ENCODE measurements around the gene PDIA4. TPM values are rescaled to one million over a fixed set of nuclear protein-coding genes. Genes with fewer than 3 reads are reported as not detected.

PDIA4 gene
- total RNA-seq, 2 experiments from 2014 or later, result 72.6 to 75.7 TPM

DNA sequence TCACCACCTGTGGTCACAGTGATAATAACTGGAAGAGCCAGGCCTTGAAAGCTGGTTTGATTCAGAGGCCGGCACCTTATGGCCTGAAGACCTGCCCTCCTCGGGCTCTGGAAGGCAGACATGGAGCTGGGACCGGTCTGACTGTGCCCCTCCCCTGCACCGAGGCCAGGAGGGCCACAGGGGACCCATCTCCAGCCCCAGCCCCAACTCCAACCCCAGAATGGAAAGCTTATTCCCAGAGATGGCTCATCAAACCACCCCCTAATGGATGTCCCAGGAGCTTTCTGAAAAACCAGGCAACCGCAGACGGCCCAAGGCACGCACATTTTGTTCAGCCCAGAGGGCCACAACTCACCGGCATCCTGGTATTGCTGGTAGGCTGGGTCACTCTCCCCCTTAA lies 16.8 kb downstream of the PDIA4 start:
- Mint-ChIP-seq H3K9me3 (no peaks in the 10 kb centered on the region), H3K27me3 (no peaks in the 10 kb centered on the region), H3K4me3 (no peak overlapping the region), H3K4me1 (ENCODE audit: low read depth) (peaks cover 9% of the 10 kb centered on the region), H3K36me3 (ENCODE audit: low read depth) (peaks cover 46% of the 10 kb centered on the region), H3K27ac (no peak overlapping the region)
- ATAC-seq (no peak), DNase-seq (no peak)
- TF ChIP-seq, protein P1, sequence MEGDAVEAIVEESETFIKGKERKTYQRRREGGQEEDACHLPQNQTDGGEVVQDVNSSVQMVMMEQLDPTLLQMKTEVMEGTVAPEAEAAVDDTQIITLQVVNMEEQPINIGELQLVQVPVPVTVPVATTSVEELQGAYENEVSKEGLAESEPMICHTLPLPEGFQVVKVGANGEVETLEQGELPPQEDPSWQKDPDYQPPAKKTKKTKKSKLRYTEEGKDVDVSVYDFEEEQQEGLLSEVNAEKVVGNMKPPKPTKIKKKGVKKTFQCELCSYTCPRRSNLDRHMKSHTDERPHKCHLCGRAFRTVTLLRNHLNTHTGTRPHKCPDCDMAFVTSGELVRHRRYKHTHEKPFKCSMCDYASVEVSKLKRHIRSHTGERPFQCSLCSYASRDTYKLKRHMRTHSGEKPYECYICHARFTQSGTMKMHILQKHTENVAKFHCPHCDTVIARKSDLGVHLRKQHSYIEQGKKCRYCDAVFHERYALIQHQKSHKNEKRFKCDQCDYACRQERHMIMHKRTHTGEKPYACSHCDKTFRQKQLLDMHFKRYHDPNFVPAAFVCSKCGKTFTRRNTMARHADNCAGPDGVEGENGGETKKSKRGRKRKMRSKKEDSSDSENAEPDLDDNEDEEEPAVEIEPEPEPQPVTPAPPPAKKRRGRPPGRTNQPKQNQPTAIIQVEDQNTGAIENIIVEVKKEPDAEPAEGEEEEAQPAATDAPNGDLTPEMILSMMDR (IDR thresholded peaks at IDR 0.05), result no peak
- CTCF ChIA-PET, result interaction anchor here (0.7 to 3.1 kb wide), 2 partner anchors 12 to 54 kb away, joined by 3 to 17 read pairs; no protein-coding TSS in a partner anchor
- intact Hi-C loops (cut with micrococcal nuclease), result no loop called here
- POLR2A ChIA-PET, result interaction anchor here (1.1 to 1.7 kb wide), 5 partner anchors 11 to 79 kb away, joined by 3 to 4 read pairs (median 4); partner anchors contain the start of gene ZNF786

- TF ChIP-seq, protein P1 (IDR thresholded peaks at IDR 0.05), result no peak
- POLR2A ChIA-PET, result interaction anchor here (0.6 kb wide), 1 partner anchor 12 kb away, joined by 4 read pairs; no protein-coding TSS in a partner anchor
- intact Hi-C loops (cut with micrococcal nuclease), result no loop called here
- no peak overlapping the region for H3K4me3 Mint-ChIP-seq
- ATAC-seq, result no peak
- H3K9me3 Mint-ChIP-seq, result no peaks in the 10 kb centered on the region
- peaks cover 49% of the 10 kb centered on the region for H3K36me3 Mint-ChIP-seq (ENCODE audit: low read depth)
- H3K27ac Mint-ChIP-seq, result no peak overlapping the region
- CTCF ChIA-PET, result interaction anchor here (1.4 to 3.1 kb wide), 2 partner anchors 18 to 55 kb away, joined by 3 to 17 read pairs; partner anchors contain the start of gene PDIA4
- peaks cover 16% of the 10 kb centered on the region for H3K4me1 Mint-ChIP-seq (ENCODE audit: low read depth)
- no peaks in the 10 kb centered on the region for H3K27me3 Mint-ChIP-seq
- DNase-seq, result no peak
These were observed 17.9 kb downstream of the PDIA4 start for GRCh38 chr7:149010451-149010850.

GRCh38 chr7:149009527-149009926 lies 18.8 kb downstream of the PDIA4 start:
- Mint-ChIP-seq H3K9me3 (no peaks in the 10 kb centered on the region), H3K4me1 (ENCODE audit: low read depth) (peaks cover 16% of the 10 kb centered on the region), H3K27ac (peak overlapping the region; percentile 46), H3K4me3 (no peak overlapping the region), H3K36me3 (ENCODE audit: low read depth) (peaks cover 52% of the 10 kb centered on the region), H3K27me3 (no peaks in the 10 kb centered on the region)
- TF ChIP-seq, protein P1 (IDR thresholded peaks at IDR 0.05), result no peak
- POLR2A ChIA-PET, result interaction anchor here (0.6 kb wide), 1 partner anchor 13 kb away, joined by 4 read pairs; no protein-coding TSS in a partner anchor
- intact Hi-C loops (cut with micrococcal nuclease), result loop anchor here (5.0 kb wide), 1 partner anchor 58 kb away; no protein-coding TSS in a partner anchor
- DNase-seq (no peak), ATAC-seq (no peak)
- CTCF ChIA-PET, result interaction anchor here (0.5 to 1.4 kb wide), 3 partner anchors 19 to 73 kb away, joined by 3 to 7 read pairs (median 3); partner anchors contain the start of gene PDIA4

DNA sequence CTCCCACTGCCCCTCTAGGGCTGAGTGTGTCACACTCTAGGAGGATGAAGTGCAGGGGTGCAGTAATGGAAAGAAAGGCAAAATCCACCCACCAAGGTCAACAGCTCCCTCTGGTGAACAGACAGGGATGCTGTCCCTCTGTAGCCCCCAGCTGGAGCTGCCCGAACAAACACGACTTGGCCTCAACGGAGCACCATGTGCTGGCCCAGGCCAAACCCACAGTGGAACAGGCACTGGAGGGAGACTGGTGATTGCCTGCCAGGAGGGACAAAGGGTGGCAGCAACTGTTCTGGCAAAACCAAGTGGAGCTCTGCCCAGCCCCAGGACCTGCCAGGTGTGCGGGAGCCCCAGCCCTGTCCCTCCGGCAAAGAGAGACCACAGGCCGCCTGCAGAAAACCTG lies 20.7 kb downstream of the PDIA4 start:
- H3K27me3 Mint-ChIP-seq, result no peaks in the 10 kb centered on the region
- no peak for DNase-seq
- ATAC-seq, result peak; percentile 17
- intact Hi-C loops (cut with micrococcal nuclease), result loop anchor here (5.0 kb wide), 1 partner anchor 60 kb away; no protein-coding TSS in a partner anchor
- POLR2A ChIA-PET, result interaction anchor here (0.6 to 2.2 kb wide), 6 partner anchors 16 to 451 kb away, joined by 3 to 7 read pairs (median 3); no protein-coding TSS in a partner anchor
- peaks cover 15% of the 10 kb centered on the region for H3K4me1 Mint-ChIP-seq (ENCODE audit: low read depth)
- H3K9me3 Mint-ChIP-seq, result no peaks in the 10 kb centered on the region
- H3K4me3 Mint-ChIP-seq, result no peak overlapping the region
- TF ChIP-seq, protein P1 (IDR thresholded peaks at IDR 0.05), result no peak
- no peak overlapping the region for H3K27ac Mint-ChIP-seq
- CTCF ChIA-PET, result interaction anchor here (0.7 to 4.7 kb wide), 12 partner anchors 10 to 140 kb away, joined by 3 to 60 read pairs (median 6); partner anchors contain the start of genes PDIA4 and ZNF398
- peaks cover 55% of the 10 kb centered on the region for H3K36me3 Mint-ChIP-seq (ENCODE audit: low read depth)

DNA sequence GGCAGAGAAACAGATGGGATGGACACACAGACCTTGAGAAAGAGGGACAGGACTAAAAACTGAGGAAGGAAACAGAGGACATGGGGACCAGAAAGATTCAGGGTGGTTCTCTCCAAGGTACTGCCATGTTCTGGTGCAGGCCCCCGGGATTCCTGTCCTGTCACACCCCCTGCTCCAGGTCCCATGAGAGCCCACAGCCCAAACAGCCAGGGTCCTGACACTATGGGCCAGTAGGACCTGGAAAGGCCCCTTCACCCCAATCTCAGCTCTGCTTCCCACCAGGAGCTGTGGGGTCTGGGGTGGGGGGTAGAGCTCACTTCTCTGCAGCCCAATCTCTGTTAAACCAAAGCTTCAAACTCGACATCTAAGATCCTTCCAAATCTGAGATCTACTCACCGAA lies 21.2 kb downstream of the PDIA4 start:
- Mint-ChIP-seq H3K9me3 (no peaks in the 10 kb centered on the region), H3K4me1 (ENCODE audit: low read depth) (peaks cover 11% of the 10 kb centered on the region), H3K4me3 (no peak overlapping the region), H3K27ac (no peak overlapping the region), H3K36me3 (ENCODE audit: low read depth) (peaks cover 51% of the 10 kb centered on the region), H3K27me3 (no peaks in the 10 kb centered on the region)
- no peak for DNase-seq
- POLR2A ChIA-PET, result interaction anchor here (0.6 to 2.2 kb wide), 6 partner anchors 16 to 451 kb away, joined by 3 to 7 read pairs (median 4); no protein-coding TSS in a partner anchor
- intact Hi-C loops (cut with micrococcal nuclease), result loop anchor here (5.0 kb wide), 1 partner anchor 60 kb away; no protein-coding TSS in a partner anchor
- ATAC-seq, result no peak
- CTCF ChIA-PET, result interaction anchor here (0.7 to 4.7 kb wide), 12 partner anchors 11 to 140 kb away, joined by 3 to 60 read pairs (median 6); partner anchors contain the start of genes PDIA4 and ZNF398
- TF ChIP-seq, protein P1 (IDR thresholded peaks at IDR 0.05), result no peak
